ENCODE data around the gene FBXL7.

Gene FBXL7

DNA sequence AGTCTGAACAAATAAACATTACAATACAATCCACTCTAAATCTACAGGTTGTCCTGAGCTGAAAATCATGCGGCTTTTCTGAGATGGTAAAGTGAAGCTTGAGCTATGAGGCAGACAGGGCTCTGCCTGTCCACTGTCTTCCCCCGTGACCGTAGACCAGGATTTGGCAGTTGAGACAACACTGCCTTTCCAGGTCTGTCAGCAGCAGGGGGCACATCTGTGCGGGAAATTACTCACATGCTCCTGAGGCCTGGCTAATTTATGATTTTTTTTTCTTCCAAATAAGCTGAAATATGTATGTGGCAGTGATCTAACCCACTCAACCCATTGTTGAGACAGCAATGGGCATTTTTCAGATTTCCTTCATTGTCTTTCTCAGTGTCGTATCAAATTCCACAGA is 307.9 kb downstream of the FBXL7 start:
- Histone ChIP-seq H3K4me3 (no peak overlapping the region), H3K36me3 (replicated peaks) (no peaks in the 10 kb centered on the region), H3K4me1 (no peaks in the 10 kb centered on the region), H3K9me3 (peaks cover 3% of the 10 kb centered on the region; the same call in 1 of the 2 replicates), H3K27me3 (ENCODE audit: low read depth) (no peaks in the 10 kb centered on the region)
- no peak for DNase-seq (ENCODE audit: low spot score in 2 of 2)
- in situ Hi-C loops (cut with MboI; ENCODE audit: low sequenced_read_pairs), result loop anchor here (25.0 kb wide), 1 partner anchor 179 kb away; no protein-coding TSS in a partner anchor

DNA sequence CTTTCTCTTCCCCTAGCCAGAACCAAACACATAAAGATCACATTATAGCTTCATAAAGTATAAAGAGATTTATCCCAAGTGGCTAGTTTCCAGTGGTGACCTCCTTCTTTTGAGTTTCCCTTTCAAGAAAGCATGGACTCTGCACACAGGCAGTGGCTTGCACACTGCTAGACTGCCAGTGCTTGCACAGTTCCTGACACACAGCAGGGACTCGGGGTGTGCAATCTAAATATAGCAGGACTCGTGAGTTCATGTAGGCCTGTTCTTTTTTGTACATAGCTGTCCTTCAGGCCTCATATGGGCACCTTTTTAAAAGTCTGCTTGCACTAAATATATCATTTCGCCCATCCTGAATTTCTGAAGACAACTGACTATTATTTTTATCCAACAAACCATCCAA is 308.6 kb downstream of the FBXL7 start:
- Histone ChIP-seq H3K4me1 (no peaks in the 10 kb centered on the region), H3K36me3 (replicated peaks) (no peaks in the 10 kb centered on the region), H3K4me3 (no peak overlapping the region), H3K9me3 (peaks cover 3% of the 10 kb centered on the region; the same call in 1 of the 2 replicates), H3K27me3 (ENCODE audit: low read depth) (no peaks in the 10 kb centered on the region)
- in situ Hi-C loops (cut with MboI; ENCODE audit: low sequenced_read_pairs), result loop anchor here (25.0 kb wide), 1 partner anchor 179 kb away; no protein-coding TSS in a partner anchor
- DNase-seq (ENCODE audit: low spot score in 2 of 2), result no peak

DNA sequence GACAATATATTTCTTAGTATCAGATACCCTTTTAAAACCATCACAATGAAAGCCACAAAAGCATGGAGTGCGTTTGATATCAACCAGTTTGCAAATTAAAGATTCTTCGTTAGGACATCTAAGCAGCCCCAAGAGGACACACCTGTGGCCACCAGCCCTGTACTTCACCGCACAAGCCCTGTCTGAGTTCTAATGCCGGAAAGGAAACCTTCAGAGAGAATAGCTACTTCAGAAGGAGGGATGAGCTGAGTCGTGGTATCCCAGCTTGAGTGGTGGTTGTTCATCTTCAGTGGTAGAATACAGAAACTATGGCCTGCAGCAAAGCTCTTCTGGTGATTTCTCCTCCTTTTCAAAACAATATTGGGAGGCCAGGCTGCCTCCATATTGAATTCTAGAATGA is 319.6 kb downstream of the FBXL7 start:
- DNase-seq (ENCODE audit: low spot score in 2 of 2), result no peak
- no peaks in the 10 kb centered on the region for H3K9me3 ChIP-seq

GRCh38 chr5:15821506-15821905 is 321.5 kb downstream of the FBXL7 start:
- no peak overlapping the region for H3K4me3 ChIP-seq
- no peaks in the 10 kb centered on the region for H3K36me3 ChIP-seq (replicated peaks)
- no peaks in the 10 kb centered on the region for H3K27me3 ChIP-seq (ENCODE audit: low read depth)
- no peaks in the 10 kb centered on the region for H3K9me3 ChIP-seq
- no peak for DNase-seq (ENCODE audit: low spot score in 2 of 2)
- in situ Hi-C loops (cut with MboI; ENCODE audit: low sequenced_read_pairs), result loop anchor here (25.0 kb wide), 1 partner anchor 166 kb away; no protein-coding TSS in a partner anchor
- H3K4me1 ChIP-seq, result no peaks in the 10 kb centered on the region

More for the DNA sequence above, 319.6 kb downstream of the FBXL7 start:
- in situ Hi-C loops (cut with MboI; ENCODE audit: low sequenced_read_pairs), result loop anchor here (25.0 kb wide), 1 partner anchor 168 kb away; no protein-coding TSS in a partner anchor
- H3K4me3 ChIP-seq, result no peak overlapping the region
- no peaks in the 10 kb centered on the region for H3K27me3 ChIP-seq (ENCODE audit: low read depth)
- H3K36me3 ChIP-seq (replicated peaks), result no peaks in the 10 kb centered on the region
- H3K4me1 ChIP-seq, result no peaks in the 10 kb centered on the region

GRCh38 chr5:15823398-15823797 is 323.4 kb downstream of the FBXL7 start:
- no peaks in the 10 kb centered on the region for H3K36me3 ChIP-seq (replicated peaks)
- H3K4me1 ChIP-seq, result no peaks in the 10 kb centered on the region
- H3K27me3 ChIP-seq (ENCODE audit: low read depth), result no peaks in the 10 kb centered on the region
- H3K9me3 ChIP-seq, result no peaks in the 10 kb centered on the region
- no peak overlapping the region for H3K4me3 ChIP-seq
- no peak for DNase-seq (ENCODE audit: low spot score in 2 of 2)
- in situ Hi-C loops (cut with MboI; ENCODE audit: low sequenced_read_pairs), result loop anchor here (25.0 kb wide), 1 partner anchor 164 kb away; no protein-coding TSS in a partner anchor

DNA sequence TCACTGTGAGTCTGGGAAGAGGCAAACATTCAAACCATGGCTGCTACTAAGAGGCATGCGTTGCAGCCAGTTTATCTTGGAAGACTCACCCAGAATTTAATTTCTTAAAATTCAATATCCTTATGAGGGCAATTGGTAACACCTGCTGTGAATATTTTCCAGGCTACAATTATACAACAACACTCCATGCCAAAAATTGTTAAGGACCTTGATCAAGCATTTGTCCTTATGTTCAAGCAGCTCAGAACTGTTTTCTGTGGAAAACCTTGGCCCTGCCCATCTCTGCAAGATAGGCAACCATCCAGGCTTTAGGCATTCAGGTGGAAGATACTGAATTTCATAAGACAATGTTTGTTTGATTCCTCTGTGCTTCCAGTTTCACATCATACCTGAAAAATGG is 327.8 kb downstream of the FBXL7 start:
- no peaks in the 10 kb centered on the region; the same call in 1 of the 2 replicates for H3K27me3 ChIP-seq (ENCODE audit: low read depth)
- in situ Hi-C loops (cut with MboI; ENCODE audit: low sequenced_read_pairs), result no loop called here
- H3K9me3 ChIP-seq, result no peaks in the 10 kb centered on the region
- H3K36me3 ChIP-seq (replicated peaks), result no peaks in the 10 kb centered on the region
- DNase-seq (ENCODE audit: low spot score in 2 of 2), result no peak
- H3K4me1 ChIP-seq, result no peaks in the 10 kb centered on the region
- no peak overlapping the region for H3K4me3 ChIP-seq

- H3K4me1 ChIP-seq, result peaks cover 10% of the 10 kb centered on the region
Observed at GRCh38 chr5:15831408-15831807, 331.4 kb downstream of the FBXL7 start.

GRCh38 chr5:15833365-15833764 is 333.4 kb downstream of the FBXL7 start:
- no peaks in the 10 kb centered on the region; the same call in 1 of the 2 replicates for H3K27me3 ChIP-seq (ENCODE audit: low read depth)
- H3K36me3 ChIP-seq (replicated peaks), result no peaks in the 10 kb centered on the region
- no peaks in the 10 kb centered on the region for H3K9me3 ChIP-seq
- H3K4me1 ChIP-seq, result peaks cover 10% of the 10 kb centered on the region
- no peak overlapping the region for H3K4me3 ChIP-seq
- in situ Hi-C loops (cut with MboI; ENCODE audit: low sequenced_read_pairs), result no loop called here
- no peak for DNase-seq (ENCODE audit: low spot score in 2 of 2)

More at GRCh38 chr5:15831408-15831807, 331.4 kb downstream of the FBXL7 start:
- in situ Hi-C loops (cut with MboI; ENCODE audit: low sequenced_read_pairs), result no loop called here
- H3K36me3 ChIP-seq (replicated peaks), result no peaks in the 10 kb centered on the region
- H3K9me3 ChIP-seq, result no peaks in the 10 kb centered on the region
- H3K4me3 ChIP-seq, result no peak overlapping the region
- DNase-seq (ENCODE audit: low spot score in 2 of 2), result no peak
- no peaks in the 10 kb centered on the region; the same call in 1 of the 2 replicates for H3K27me3 ChIP-seq (ENCODE audit: low read depth)

GRCh38 chr5:15834596-15835245 is 334.7 kb downstream of the FBXL7 start:
- H3K36me3 ChIP-seq (replicated peaks), result no peaks in the 10 kb centered on the region
- peaks cover 10% of the 10 kb centered on the region for H3K4me1 ChIP-seq
- no peaks in the 10 kb centered on the region; the same call in 1 of the 2 replicates for H3K27me3 ChIP-seq (ENCODE audit: low read depth)
- H3K4me3 ChIP-seq, result no peak overlapping the region
- DNase-seq (ENCODE audit: low spot score in 2 of 2), result peak; percentile 18 to 83
- in situ Hi-C loops (cut with MboI; ENCODE audit: low sequenced_read_pairs), result no loop called here
- no peaks in the 10 kb centered on the region for H3K9me3 ChIP-seq

- no peak overlapping the region for H3K4me3 ChIP-seq
- in situ Hi-C loops (cut with MboI; ENCODE audit: low sequenced_read_pairs), result no loop called here
- H3K4me1 ChIP-seq, result peaks cover 10% of the 10 kb centered on the region
- H3K27me3 ChIP-seq (ENCODE audit: low read depth), result no peaks in the 10 kb centered on the region; the same call in 1 of the 2 replicates
- no peak for DNase-seq (ENCODE audit: low spot score in 2 of 2)
- H3K9me3 ChIP-seq, result no peaks in the 10 kb centered on the region
- no peaks in the 10 kb centered on the region for H3K36me3 ChIP-seq (replicated peaks)
Observed at GRCh38 chr5:15835514-15835913, 335.5 kb downstream of the FBXL7 start.

GRCh38 chr5:15837551-15838289 is 337.7 kb downstream of the FBXL7 start:
- H3K9me3 ChIP-seq, result peaks cover 3% of the 10 kb centered on the region; the same call in 1 of the 2 replicates
- no peaks in the 10 kb centered on the region; the same call in 1 of the 2 replicates for H3K27me3 ChIP-seq (ENCODE audit: low read depth)
- no peak for DNase-seq (ENCODE audit: low spot score in 2 of 2)
- H3K36me3 ChIP-seq (replicated peaks), result no peaks in the 10 kb centered on the region
- in situ Hi-C loops (cut with MboI; ENCODE audit: low sequenced_read_pairs), result no loop called here
- H3K4me3 ChIP-seq, result no peak overlapping the region
- H3K4me1 ChIP-seq, result peaks cover 10% of the 10 kb centered on the region

DNA sequence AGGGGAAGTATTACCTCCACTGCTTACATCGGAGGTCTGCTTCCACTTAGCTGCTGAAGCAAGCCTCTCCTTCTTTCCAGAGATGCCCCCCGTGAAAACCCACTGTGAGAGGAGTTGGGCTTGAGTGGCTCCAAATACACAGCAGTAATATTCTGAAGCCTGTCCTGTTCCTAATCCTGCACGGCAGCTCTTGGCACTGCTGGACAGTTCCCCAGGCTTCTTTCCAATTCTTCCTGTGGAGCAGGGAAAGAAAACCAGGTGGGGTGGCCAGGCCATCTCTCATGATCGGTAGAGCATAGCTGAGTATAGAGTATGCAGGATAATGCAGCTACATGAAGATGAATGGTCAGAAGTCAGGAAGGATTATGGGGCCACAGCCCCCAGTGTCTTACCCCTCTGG is 344.3 kb downstream of the FBXL7 start:
- in situ Hi-C loops (cut with MboI; ENCODE audit: low sequenced_read_pairs), result no loop called here
- H3K27me3 ChIP-seq (ENCODE audit: low read depth), result no peaks in the 10 kb centered on the region
- no peaks in the 10 kb centered on the region for H3K36me3 ChIP-seq (replicated peaks)
- H3K4me1 ChIP-seq, result no peaks in the 10 kb centered on the region
- H3K4me3 ChIP-seq, result no peak overlapping the region
- peaks cover 3% of the 10 kb centered on the region; the same call in 1 of the 2 replicates for H3K9me3 ChIP-seq
- no peak for DNase-seq (ENCODE audit: low spot score in 2 of 2)

GRCh38 chr5:15844871-15845270 is 344.9 kb downstream of the FBXL7 start:
- in situ Hi-C loops (cut with MboI; ENCODE audit: low sequenced_read_pairs), result no loop called here
- no peak for DNase-seq (ENCODE audit: low spot score in 2 of 2)
- H3K4me1 ChIP-seq, result no peaks in the 10 kb centered on the region
- no peak overlapping the region for H3K4me3 ChIP-seq
- H3K27me3 ChIP-seq (ENCODE audit: low read depth), result no peaks in the 10 kb centered on the region
- peaks cover 3% of the 10 kb centered on the region; the same call in 1 of the 2 replicates for H3K9me3 ChIP-seq
- no peaks in the 10 kb centered on the region for H3K36me3 ChIP-seq (replicated peaks)

- Histone ChIP-seq H3K27me3 (ENCODE audit: low read depth) (no peaks in the 10 kb centered on the region), H3K4me1 (no peaks in the 10 kb centered on the region), H3K9me3 (no peaks in the 10 kb centered on the region), H3K4me3 (no peak overlapping the region), H3K36me3 (replicated peaks) (no peaks in the 10 kb centered on the region)
- no peak for DNase-seq (ENCODE audit: low spot score in 2 of 2)
- in situ Hi-C loops (cut with MboI; ENCODE audit: low sequenced_read_pairs), result no loop called here
Observed at GRCh38 chr5:15850536-15850935, 350.6 kb downstream of the FBXL7 start.
